Naive B cell (primary cell): ENCODE results near the gene SAMM50. TPM values are rescaled to one million over a fixed set of nuclear protein-coding genes. Genes with fewer than 3 reads are reported as not detected.

Experiments
- ATAC-seq, 2 donors: fragments of 150-1000 bp; cut with Tn5 transposase; 2 replicates each; pipeline ENCODE4 v1.10.0; 2021; ENCODE audit warnings: low read depth in 2 of 2, mild to moderate bottlenecking in 2 of 2, moderate library complexity in 2 of 2
- DNase-seq: peaks from one replicate; pipeline ENCODE4 v3.0.0; 2022
- H3K27ac Mint-ChIP-seq, 6 donors: one replicate each; pipeline ENCODE4 v1.8.0; 2020 to 2022; ENCODE audit warnings: mild to moderate bottlenecking in 6 of 6, mixed read lengths in 6 of 6, moderate library complexity in 5 of 6, inconsistent platforms in 2 of 6
- H3K27me3 Mint-ChIP-seq, 3 donors: one replicate each; pipeline ENCODE4 v1.8.0; 2021 to 2022; ENCODE audit warnings: mixed read lengths in 3 of 3, mild to moderate bottlenecking in 1 of 3
- H3K36me3 Mint-ChIP-seq, 2 donors: one replicate each; pipeline ENCODE4 v1.8.0; 2020 to 2022; ENCODE audit warnings: mixed read lengths in 2 of 2, inconsistent platforms in 1 of 2, mild to moderate bottlenecking in 1 of 2
- H3K4me1 Mint-ChIP-seq, 3 donors: one replicate each; pipeline ENCODE4 v1.8.0; 2020 to 2022; ENCODE audit warnings: mixed read lengths in 3 of 3, inconsistent platforms in 1 of 3, mild to moderate bottlenecking in 1 of 3, moderate library complexity in 1 of 3
- H3K4me3 Mint-ChIP-seq, 8 donors: one replicate each; pipeline ENCODE4 v1.8.0; 2020 to 2022; ENCODE audit warnings: mild to moderate bottlenecking in 8 of 8, mixed read lengths in 8 of 8, moderate library complexity in 8 of 8, inconsistent platforms in 2 of 8
- H3K9me3 Mint-ChIP-seq, 7 donors: one replicate each; pipeline ENCODE4 v1.8.0; 2020 to 2022; ENCODE audit warnings: mixed read lengths in 7 of 7, mild to moderate bottlenecking in 5 of 7, inconsistent platforms in 2 of 7, moderate library complexity in 1 of 7
- polyA plus RNA-seq, 6 donors: library from polyadenylated mRNA; unstranded; fragments of 300-500 nt; fragmentation: Illumina TruSeq; gene quantifications; one replicate each; pipeline ENCODE4 v1.2.3, GENCODE V29; 2021; ENCODE audit warnings: low read depth in 6 of 6

The SAMM50 gene
- polyA plus RNA-seq, 6 donors from 2014 or later: 64.0 to 96.1 (median 75.4) TPM

DNA sequence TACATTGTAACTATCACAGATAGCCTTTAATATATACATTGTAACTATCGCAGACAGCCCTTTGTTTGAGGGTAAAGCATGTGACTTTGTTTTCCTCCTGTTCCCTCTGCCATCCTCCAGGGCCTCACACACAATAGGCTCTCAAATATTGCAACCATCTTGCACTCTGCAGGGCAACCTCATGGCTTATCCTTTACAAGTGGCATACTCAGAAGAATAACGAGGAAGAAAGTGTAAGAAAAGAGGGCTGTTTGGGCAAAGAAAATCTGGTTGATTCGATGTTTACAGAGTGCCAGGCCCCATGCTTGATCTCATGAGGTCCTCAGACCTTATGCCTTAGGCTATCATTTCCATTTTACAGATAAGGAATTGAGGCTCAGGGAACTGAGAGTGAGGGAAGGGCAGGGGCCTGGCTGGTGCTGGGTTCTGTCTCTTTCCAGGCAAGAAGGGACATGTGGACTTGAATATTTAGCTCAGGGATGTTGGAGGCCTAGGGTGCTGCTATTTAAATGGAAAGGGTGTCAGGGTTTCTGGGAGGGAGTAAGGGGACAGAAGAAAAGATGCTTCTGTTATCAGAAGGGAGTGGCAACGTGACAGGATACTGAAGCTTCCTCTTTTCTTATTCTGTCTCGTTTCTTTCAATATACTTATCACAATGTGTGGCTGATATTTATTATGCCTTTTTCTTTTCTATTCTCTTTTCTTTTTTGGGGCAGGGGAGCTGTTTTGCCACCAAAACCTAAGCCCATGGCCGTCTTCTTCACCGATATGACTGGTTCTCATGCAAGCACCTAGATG lies 1.1 kb upstream of the SAMM50 start:
- peaks cover 0 to 5% of the 10 kb centered on the region in 2 donors for H3K36me3 Mint-ChIP-seq
- DNase-seq: peak; percentile 35

DNA sequence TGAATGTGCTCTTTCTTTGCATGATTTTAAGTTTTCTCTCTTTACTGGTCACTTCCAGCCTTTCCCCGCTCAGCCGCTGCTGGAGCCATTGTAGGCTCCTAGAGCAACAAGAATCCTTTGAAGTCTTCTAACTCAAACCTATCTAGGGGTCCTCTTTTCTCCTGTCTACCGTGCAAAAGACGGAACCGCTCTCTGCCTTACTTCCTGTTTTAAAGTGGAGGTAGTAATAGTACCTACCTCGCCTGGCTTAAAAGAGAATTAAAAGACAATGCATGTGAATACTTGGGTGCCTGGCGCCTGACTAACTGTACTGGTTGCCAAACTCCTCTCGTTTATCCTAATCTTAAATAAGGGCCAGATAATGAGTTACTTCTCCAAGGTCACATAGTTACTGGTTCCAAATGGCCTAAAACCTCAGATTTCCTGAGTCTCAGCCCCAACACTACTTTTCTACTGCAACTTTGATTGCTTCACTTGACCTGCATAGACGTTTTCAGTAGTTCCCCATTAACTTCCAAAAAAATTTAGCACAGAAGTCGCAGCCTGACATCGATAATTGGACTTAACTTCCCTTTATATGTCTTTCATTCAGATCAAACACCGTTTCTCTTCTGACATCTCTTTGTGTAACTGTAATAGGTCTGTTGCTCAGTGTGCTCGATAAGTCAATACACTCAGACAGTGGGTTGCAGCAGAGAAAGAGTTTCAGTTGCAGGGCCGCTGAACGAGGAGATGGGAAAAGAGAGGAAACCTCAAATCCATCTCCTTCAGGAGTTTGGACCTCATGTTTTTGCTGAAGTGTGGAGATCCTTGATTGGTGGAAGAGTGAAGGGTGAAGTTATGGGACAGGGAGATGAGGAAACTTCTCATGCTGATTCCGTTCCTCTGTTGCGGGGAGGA lies 891 bp downstream of the SAMM50 start:
- no peaks in the 10 kb centered on the region for H3K9me3 Mint-ChIP-seq
- DNase-seq: peak; percentile 53

More for the DNA sequence above, 1.1 kb upstream of the SAMM50 start:
- Mint-ChIP-seq H3K27me3 (peaks cover 0 to 23% (median 15%) of the 10 kb centered on the region in 3 donors), H3K4me1 (peaks cover 34 to 40% (median 34%) of the 10 kb centered on the region in 3 donors), H3K27ac (peak overlapping the region; percentile 87 to 99 (median 94)), H3K4me3 (peak overlapping the region; percentile 92 to 100 (median 96)), H3K9me3 (no peaks in the 10 kb centered on the region)
- ATAC-seq: peak; percentile 20 to 30

DNA sequence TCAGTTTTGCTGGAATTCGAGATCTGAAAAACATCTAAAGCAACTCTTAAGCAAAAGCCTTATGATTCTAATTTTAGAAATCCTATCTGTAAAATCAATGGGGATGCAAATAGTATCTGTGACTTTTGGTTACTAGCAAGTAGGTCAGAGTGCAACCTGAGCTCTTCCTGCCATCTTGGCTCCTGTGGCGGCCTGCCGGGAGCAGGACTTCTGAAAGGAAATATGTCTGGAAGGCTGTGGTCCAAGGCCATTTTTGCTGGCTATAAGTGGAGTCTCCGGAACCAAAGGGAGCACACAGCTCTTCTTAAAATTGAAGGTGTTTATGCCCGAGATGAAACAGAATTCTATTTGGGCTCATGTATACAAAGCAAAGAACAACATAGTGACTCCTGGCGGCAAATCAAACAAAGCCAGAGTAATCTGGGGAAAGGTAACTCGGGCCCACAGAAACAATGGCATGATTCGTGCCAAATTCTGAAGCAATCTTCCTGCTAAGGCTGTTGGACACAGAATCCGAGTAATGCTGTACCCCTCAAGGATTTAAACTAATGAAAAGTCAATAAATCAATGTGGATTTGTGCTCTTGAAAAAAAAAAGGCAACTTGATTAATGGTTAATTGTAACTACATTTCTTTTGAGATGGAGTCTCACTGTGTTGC lies 1.7 kb downstream of the SAMM50 start:
- Mint-ChIP-seq H3K4me1 (peaks cover 38 to 44% (median 40%) of the 10 kb centered on the region in 3 donors), H3K27me3 (peaks cover 0 to 6% (median 5%) of the 10 kb centered on the region in 3 donors), H3K9me3 (no peaks in the 10 kb centered on the region), H3K4me3 (peak overlapping the region; percentile 2 to 100 (median 96)), H3K36me3 (peaks cover 0 to 5% of the 10 kb centered on the region in 2 donors), H3K27ac (peak overlapping the region in 2 of 6 donors; percentile 62 to 92)
- DNase-seq (no peak), ATAC-seq (no peak)

More for the DNA sequence above, 891 bp downstream of the SAMM50 start:
- peak; percentile 56 to 62 for ATAC-seq
- Mint-ChIP-seq H3K27me3 (peaks cover 0 to 14% (median 13%) of the 10 kb centered on the region in 3 donors), H3K27ac (peak overlapping the region; percentile 92 to 99 (median 96)), H3K4me1 (peaks cover 38 to 44% (median 40%) of the 10 kb centered on the region in 3 donors), H3K36me3 (peaks cover 0 to 5% of the 10 kb centered on the region in 2 donors), H3K4me3 (peak overlapping the region; percentile 92 to 100 (median 96))

DNA sequence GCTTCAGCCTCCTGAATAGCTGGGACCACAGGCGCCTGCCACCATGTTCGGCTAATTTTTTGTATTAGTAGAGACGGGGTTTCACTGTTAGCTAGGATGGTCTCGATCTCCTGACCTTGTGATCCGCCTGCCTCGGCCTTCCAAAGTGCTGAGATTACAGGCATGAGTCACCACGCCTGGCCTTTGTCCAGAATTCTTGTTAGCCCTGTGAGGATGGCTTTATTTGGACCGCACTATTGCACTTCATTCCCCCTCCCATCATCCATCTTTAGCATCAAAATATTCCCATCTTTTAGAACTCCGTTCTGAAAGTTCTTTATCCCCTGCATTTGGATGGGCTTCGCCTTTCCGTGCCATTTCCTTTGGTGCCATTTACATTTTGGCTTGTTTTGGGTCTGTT lies 2.6 kb downstream of the SAMM50 start:
- Mint-ChIP-seq H3K9me3 (no peaks in the 10 kb centered on the region), H3K27ac (no peak overlapping the region), H3K4me3 (peak overlapping the region in 5 of 8 donors; percentile 3 to 77 (median 10)), H3K36me3 (peaks cover 0 to 5% of the 10 kb centered on the region in 2 donors), H3K27me3 (no peaks in the 10 kb centered on the region), H3K4me1 (peaks cover 38 to 44% (median 40%) of the 10 kb centered on the region in 3 donors)
- DNase-seq: no peak
- no peak for ATAC-seq

DNA sequence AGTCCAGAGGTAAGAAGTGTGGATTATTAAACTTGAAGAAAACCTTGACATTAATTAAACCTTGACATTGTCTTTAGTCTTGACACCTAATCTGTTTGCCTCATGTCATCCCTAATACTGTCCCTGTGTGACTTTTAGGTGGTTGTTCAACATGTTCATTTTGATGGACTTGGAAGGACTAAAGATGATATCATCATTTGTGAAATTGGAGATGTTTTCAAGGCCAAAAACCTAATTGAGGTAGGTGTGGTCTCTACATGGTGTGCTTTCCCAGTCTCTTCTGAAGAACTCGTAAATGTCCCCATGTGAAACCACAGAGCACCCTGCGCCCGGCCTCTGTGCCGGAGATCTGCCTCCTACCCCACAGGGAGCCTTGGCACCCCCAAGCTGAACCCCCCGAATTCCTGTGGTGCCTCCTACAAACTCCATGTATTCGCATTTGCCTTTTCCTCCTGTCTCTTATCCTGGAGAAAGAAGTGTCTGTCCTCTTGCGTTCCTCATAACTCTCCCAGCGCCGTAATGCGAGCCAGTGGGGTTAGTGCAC lies 9.1 kb downstream of the SAMM50 start:
- H3K27ac Mint-ChIP-seq: no peak overlapping the region
- peaks cover 2 to 12% (median 12%) of the 10 kb centered on the region in 3 donors for H3K4me1 Mint-ChIP-seq
- no peaks in the 10 kb centered on the region for H3K27me3 Mint-ChIP-seq
- no peaks in the 10 kb centered on the region for H3K9me3 Mint-ChIP-seq
- no peak for DNase-seq
- peaks cover 26 to 42% of the 10 kb centered on the region in 2 donors for H3K36me3 Mint-ChIP-seq
- H3K4me3 Mint-ChIP-seq: no peak overlapping the region
- no peak for ATAC-seq

DNA sequence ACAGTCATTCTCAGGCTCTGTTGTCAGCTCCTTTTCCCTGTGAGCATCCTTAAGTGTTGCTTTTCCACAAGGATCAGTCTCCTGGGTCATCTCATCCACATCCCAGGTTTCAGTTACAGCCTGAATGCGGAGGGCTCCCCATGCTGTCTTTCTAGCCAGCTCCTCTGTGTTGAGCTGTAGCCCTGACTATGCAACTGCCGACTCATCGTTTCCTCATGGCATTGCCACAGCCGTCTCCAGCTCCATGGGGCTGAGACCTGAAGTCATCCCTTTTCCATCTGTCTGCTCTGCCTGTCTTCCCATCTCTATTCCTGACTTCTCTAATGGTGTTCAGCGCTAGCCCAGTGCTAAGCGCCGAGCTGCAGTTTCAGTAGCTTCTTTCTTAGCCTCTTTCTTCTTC lies 11.8 kb downstream of the SAMM50 start:
- Mint-ChIP-seq H3K9me3 (no peaks in the 10 kb centered on the region), H3K4me1 (peaks cover 0 to 10% (median 6%) of the 10 kb centered on the region in 3 donors), H3K4me3 (no peak overlapping the region), H3K36me3 (peaks cover 29 to 47% of the 10 kb centered on the region in 2 donors), H3K27me3 (no peaks in the 10 kb centered on the region), H3K27ac (peak overlapping the region in 2 of 6 donors; percentile 56 to 80)
- ATAC-seq (no peak), DNase-seq (no peak)

DNA sequence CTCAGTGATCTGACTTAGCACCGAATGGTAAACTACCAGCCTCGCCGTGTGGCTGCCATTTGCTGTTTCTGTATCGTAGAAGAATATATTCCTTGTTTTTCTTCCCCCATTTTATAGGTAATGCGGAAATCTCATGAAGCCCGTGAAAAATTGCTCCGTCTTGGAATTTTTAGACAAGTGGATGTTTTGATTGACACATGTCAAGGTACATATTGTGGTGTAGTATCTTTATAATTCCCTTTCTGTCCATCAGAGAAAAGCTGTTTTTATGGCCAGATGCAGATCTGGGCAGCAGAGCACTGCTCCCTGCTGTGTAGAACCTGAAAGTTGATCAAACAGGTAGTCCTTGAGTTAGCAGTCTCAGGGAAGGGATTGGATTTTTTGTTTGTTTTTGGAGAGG lies 13.4 kb downstream of the SAMM50 start:
- peak overlapping the region in 1 of 6 donors; percentile 67 for H3K27ac Mint-ChIP-seq
- DNase-seq (no peak), ATAC-seq (no peak)
- peaks cover 40 to 47% of the 10 kb centered on the region in 2 donors for H3K36me3 Mint-ChIP-seq
- H3K27me3 Mint-ChIP-seq: no peaks in the 10 kb centered on the region
- H3K9me3 Mint-ChIP-seq: no peaks in the 10 kb centered on the region
- peaks cover 0 to 10% (median 6%) of the 10 kb centered on the region in 3 donors for H3K4me1 Mint-ChIP-seq
- H3K4me3 Mint-ChIP-seq: no peak overlapping the region

DNA sequence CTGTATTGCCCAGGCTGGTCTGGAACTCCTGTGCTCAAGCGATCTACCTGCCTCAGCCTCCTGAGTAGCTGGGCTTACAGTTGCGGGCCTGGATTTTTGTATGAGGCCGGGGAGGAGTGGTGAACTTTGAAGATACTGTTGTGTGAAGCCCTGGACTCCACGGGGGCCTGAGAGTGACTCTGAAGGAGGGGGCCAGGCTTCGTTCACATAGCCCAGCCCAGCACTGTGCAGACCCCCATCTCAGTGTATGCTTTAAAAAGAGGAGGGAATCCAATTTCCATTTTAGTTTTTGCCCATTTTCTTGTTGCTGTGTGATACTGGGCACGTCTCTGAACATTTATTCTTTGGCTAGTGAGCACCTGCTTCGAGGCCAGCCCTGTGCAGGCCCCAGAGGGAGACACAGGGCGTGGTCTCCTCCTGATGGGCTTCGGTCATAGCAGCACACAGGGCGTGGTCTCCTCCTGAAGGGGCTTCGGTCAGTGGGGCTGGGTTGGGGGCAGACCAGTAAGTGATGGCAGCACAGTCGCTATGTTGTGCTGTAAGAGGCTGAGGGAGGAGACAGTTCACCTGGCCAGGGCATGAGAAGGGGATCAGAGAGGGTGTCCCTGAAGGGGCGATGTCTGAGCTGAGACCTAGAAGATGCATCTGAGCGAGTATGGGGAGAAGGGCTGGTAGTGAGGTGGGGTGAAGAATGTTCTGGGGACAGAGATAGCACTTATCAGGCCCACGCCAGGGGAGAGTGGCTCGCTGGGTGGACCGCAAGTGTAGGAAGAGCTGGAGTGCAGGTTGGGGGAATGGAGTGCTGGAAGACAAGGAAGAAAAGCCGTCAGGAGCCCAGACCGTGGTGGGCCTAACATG lies 14.0 kb downstream of the SAMM50 start:
- no peak overlapping the region for H3K4me3 Mint-ChIP-seq
- ATAC-seq: no peak
- H3K9me3 Mint-ChIP-seq: no peaks in the 10 kb centered on the region
- H3K27ac Mint-ChIP-seq: peak overlapping the region in 1 of 6 donors; percentile 64
- H3K36me3 Mint-ChIP-seq: peaks cover 41 to 47% of the 10 kb centered on the region in 2 donors
- no peaks in the 10 kb centered on the region for H3K27me3 Mint-ChIP-seq
- no peak for DNase-seq
- H3K4me1 Mint-ChIP-seq: peaks cover 0 to 10% (median 6%) of the 10 kb centered on the region in 3 donors

DNA sequence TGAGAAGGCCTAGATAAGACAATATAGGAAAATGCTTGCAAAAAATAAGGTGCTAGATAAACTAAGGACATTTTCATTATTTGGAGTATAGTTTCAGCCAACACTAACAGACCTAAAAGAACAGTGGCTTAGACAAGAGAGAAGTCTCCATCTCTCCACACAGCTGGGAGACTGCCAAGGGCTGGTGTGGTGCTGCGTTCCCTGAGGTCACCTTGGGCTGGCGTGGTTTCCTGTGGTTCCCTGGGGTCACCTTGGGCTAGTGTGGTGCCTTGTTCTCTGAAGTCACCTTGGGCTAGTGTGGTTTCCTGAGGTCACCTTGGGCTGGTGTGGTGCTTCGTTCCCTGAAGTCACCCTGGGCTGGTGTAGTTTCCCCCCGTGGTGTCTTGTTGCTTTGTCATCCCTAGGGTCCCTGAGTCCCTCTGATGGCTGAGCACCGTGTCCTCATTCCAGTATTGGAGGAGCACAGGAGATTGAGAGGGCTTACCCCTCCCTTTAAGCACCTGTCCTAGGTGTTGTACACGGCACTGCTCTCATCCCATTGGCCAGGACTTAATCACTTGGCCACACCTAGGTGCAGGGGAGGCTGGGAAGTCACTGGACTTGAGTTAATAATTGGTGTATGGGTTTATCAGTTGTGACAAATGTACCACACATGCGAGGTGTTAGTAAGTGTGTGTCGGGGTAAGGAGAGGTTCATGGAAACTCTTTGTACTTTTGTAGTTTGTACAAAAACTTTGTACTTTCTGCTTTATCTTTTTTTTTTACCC lies 14.9 kb downstream of the SAMM50 start:
- Mint-ChIP-seq H3K4me3 (no peak overlapping the region), H3K27me3 (no peaks in the 10 kb centered on the region), H3K27ac (peak overlapping the region in 1 of 6 donors; percentile 64), H3K4me1 (peaks cover 0 to 10% (median 6%) of the 10 kb centered on the region in 3 donors), H3K36me3 (peaks cover 37 to 38% of the 10 kb centered on the region in 2 donors), H3K9me3 (no peaks in the 10 kb centered on the region)
- ATAC-seq (no peak), DNase-seq (no peak)

DNA sequence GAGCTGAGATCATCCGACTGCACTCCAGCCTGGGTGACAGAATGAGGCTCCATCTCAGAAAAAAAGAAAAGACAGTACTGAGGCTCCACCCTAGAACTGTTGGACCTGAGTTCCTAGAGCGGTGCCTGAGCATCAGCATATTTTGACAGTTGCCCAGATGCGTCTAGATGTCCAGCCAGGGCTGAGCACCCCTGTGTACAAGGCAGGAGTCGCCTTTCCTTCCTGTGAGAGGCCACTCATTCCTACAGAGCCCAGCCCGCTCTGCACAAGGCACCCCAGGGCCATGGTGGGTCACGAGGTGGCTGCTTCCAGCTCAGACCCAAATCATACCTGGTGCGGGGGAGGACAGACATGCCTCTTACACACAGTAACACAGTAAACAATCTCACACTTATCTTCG lies 15.9 kb downstream of the SAMM50 start:
- H3K4me1 Mint-ChIP-seq: peaks cover 0 to 10% (median 6%) of the 10 kb centered on the region in 3 donors
- H3K4me3 Mint-ChIP-seq: no peak overlapping the region
- no peak for DNase-seq
- H3K9me3 Mint-ChIP-seq: no peaks in the 10 kb centered on the region
- no peak for ATAC-seq
- no peak overlapping the region for H3K27ac Mint-ChIP-seq
- peaks cover 32 to 37% of the 10 kb centered on the region in 2 donors for H3K36me3 Mint-ChIP-seq
- H3K27me3 Mint-ChIP-seq: no peaks in the 10 kb centered on the region

DNA sequence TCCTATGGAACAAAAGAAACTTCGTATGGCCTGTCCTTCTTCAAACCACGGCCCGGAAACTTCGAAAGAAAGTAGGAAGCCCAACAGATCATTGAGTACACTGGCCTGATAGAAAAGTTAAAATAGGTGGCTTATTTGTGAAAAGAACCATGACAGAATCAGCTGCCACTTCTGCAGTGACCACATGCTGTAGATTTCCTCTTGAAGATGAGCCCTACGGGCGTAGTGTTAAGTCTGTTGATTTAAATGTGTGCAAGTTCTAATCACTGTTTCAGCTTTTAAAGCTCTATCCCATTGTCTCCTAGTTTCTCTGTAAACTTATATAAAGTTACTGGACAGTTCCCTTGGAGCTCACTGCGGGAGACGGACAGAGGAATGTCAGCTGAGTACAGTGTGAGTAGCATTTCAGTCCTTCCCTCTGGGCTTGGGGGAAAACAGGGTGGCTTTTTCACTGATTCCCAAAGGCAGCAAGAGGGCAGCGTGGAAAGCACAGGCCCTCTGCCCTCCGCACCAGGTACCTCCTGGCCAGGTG lies 17.8 kb downstream of the SAMM50 start:
- peaks cover 21% of the 10 kb centered on the region in 2 donors for H3K36me3 Mint-ChIP-seq
- peaks cover 0 to 4% (median 0%) of the 10 kb centered on the region in 3 donors for H3K4me1 Mint-ChIP-seq
- no peak overlapping the region for H3K4me3 Mint-ChIP-seq
- no peak for DNase-seq
- ATAC-seq: no peak
- H3K27ac Mint-ChIP-seq: no peak overlapping the region
- H3K27me3 Mint-ChIP-seq: no peaks in the 10 kb centered on the region
- no peaks in the 10 kb centered on the region for H3K9me3 Mint-ChIP-seq
